ENCODE data around the gene CNGA3. TPM values are rescaled to one million over a fixed set of nuclear protein-coding genes. Genes with fewer than 3 reads are reported as not detected.
"Not testable (repeated sequence)": the region's sequence is repeated elsewhere in the genome, so short reads cannot be mapped to it uniquely, and the experiment has no call there.

The CNGA3 gene
- total RNA-seq, 1 experiment from 2014 or later: not detected

DNA sequence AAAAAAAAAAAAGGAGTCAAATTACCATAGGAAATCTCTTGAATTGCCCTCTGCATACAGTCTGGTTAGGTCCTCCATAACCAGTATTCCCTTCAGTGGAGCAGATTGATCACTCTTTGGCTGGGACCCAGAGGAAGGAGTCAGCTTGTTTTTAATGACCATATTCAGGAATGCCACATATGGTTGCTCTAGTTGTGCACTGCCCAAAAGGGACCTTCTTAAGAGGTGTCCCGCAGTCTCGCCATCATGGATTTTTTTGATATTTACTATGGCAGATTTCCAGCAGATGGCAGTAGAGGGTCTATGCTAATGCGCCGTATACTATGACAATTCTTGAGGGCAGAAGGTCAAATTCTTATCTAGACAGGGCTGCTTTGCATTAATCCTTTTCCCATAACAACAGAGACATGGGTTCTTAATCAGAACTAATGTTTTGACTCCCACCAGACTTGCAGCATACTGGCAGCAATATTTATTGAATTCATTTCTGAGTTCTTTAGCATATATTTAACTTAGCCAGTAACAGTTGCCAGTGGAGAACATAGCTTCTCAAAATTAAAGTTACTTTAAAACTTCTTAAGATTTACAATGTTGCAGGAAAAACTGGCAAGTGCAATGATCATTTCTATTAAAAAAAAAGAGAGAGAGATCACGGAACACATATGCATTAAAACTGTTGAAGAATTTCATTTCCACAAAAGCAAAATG, 66.6 kb downstream of the CNGA3 start:
- Histone ChIP-seq H2BK15ac (ENCODE audit: low read depth, low read length) (no peak overlapping the region), H4K20me1 (ENCODE audit: control insufficient read depth, insufficient read depth, insufficient read length) (no peaks in the 10 kb centered on the region), H4K5ac (ENCODE audit: insufficient read length, low read depth, low read length) (no peak overlapping the region), H3K23me2 (ENCODE audit: insufficient read length, low read depth, low read length, poor library complexity, severe bottlenecking) (no peaks in the 10 kb centered on the region), H3K79me2 (ENCODE audit: insufficient read depth, low read length) (no peaks in the 10 kb centered on the region), H2BK120ac (ENCODE audit: low read depth, low read length, poor library complexity, severe bottlenecking) (no peak overlapping the region), H3K4ac (ENCODE audit: low read depth, low read length) (no peak overlapping the region), H2BK12ac (ENCODE audit: insufficient read length, low read depth, low read length) (no peak overlapping the region), H3K27me3 (ENCODE audit: insufficient read depth, low read length) (no peaks in the 10 kb centered on the region), H3K56ac (ENCODE audit: insufficient read length, low read depth, low read length) (no peak overlapping the region), H2AK5ac (ENCODE audit: insufficient read length, low read length) (no peak overlapping the region), H4K91ac (ENCODE audit: insufficient read length, low read depth, low read length) (no peak overlapping the region), H4K8ac (replicated peaks; ENCODE audit: insufficient read length, low read depth, low read length) (no peak overlapping the region), H2BK5ac (ENCODE audit: insufficient read length, low read length) (no peak overlapping the region), H3K4me1 (ENCODE audit: insufficient read depth, low read length) (peaks cover 2% of the 10 kb centered on the region; the same call in 1 of the 2 replicates), H3K9me3 (ENCODE audit: control insufficient read depth, low read depth, low read length) (peaks cover 12% of the 10 kb centered on the region), H3K9ac (ENCODE audit: extremely low read depth, insufficient read length, low read length) (no peak overlapping the region), H3K4me2 (ENCODE audit: insufficient read depth, insufficient read length, low read length) (no peak overlapping the region), H2AFZ (ENCODE audit: low read length) (no peak overlapping the region), H3T11ph (ENCODE audit: low read length) (no peak overlapping the region), H3K23ac (ENCODE audit: insufficient read length, low read depth, low read length) (no peak overlapping the region), H3K79me1 (ENCODE audit: insufficient read depth, low read depth, low read length, poor library complexity, severe bottlenecking) (no peaks in the 10 kb centered on the region), H3K14ac (ENCODE audit: insufficient read depth, low read length) (no peak overlapping the region), H2BK20ac (ENCODE audit: low read depth, low read length, poor library complexity, severe bottlenecking) (no peak overlapping the region), H3K27ac (ENCODE audit: insufficient read length, low read depth, low read length) (no peak overlapping the region), H3K18ac (ENCODE audit: insufficient read length, low read depth, low read length) (no peak overlapping the region)
- no peak overlapping the region for H3K4me3 Mint-ChIP-seq
- no peak overlapping the region for H3K27ac Mint-ChIP-seq
- TF ChIP-seq, protein P1, sequence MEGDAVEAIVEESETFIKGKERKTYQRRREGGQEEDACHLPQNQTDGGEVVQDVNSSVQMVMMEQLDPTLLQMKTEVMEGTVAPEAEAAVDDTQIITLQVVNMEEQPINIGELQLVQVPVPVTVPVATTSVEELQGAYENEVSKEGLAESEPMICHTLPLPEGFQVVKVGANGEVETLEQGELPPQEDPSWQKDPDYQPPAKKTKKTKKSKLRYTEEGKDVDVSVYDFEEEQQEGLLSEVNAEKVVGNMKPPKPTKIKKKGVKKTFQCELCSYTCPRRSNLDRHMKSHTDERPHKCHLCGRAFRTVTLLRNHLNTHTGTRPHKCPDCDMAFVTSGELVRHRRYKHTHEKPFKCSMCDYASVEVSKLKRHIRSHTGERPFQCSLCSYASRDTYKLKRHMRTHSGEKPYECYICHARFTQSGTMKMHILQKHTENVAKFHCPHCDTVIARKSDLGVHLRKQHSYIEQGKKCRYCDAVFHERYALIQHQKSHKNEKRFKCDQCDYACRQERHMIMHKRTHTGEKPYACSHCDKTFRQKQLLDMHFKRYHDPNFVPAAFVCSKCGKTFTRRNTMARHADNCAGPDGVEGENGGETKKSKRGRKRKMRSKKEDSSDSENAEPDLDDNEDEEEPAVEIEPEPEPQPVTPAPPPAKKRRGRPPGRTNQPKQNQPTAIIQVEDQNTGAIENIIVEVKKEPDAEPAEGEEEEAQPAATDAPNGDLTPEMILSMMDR (conservative IDR thresholded peaks at IDR 0.05): peak; percentile 75
- peaks cover 25 to 29% of the 10 kb centered on the region in 2 experiments for H3K9me3 Mint-ChIP-seq
- WGBS (ENCODE audit: extremely low coverage, insufficient read length, low lambda C conversion rate): no CpG with 5 or more reads among the region's 5 CpGs
- H3K27me3 Mint-ChIP-seq (ENCODE audit: low read depth): peaks cover 4% of the 10 kb centered on the region; the same call in 1 of the 2 replicates
- no peak for DNase-seq
- H3K36me3 Mint-ChIP-seq (ENCODE audit: insufficient read depth in 1 of 3, low read depth in 3 of 3): peaks cover 16 to 27% (median 17%) of the 10 kb centered on the region in 3 experiments
- H3K4me1 Mint-ChIP-seq: peaks cover 8 to 16% of the 10 kb centered on the region in 2 experiments

DNA sequence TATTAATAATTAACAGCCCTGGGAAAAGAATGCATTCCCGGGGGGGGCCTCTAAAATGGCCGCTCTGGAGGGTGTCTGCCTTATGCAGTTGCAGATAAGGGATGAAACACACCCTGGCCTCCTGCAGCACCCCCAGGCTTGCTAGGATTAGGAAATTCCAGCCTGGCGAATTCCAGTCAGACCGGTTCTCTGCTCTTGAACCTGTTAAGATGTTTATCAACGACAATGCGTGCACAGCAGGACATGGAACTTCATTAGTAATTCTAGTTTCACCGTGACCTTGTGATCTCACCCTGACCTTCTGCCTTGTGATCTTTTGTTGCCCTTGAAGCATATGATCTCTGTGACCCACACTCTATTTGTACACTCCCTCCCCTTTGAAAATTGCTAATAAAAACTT, 68.0 kb downstream of the CNGA3 start:
- H3K9me3 Mint-ChIP-seq: peaks cover 25 to 29% of the 10 kb centered on the region in 2 experiments
- not testable (repeated sequence) for H3K9ac ChIP-seq (ENCODE audit: extremely low read depth, insufficient read length, low read length); H2BK12ac ChIP-seq (ENCODE audit: insufficient read length, low read depth, low read length); H3K79me2 ChIP-seq (ENCODE audit: insufficient read depth, low read length); H2AFZ ChIP-seq (ENCODE audit: low read length); H4K5ac ChIP-seq (ENCODE audit: insufficient read length, low read depth, low read length); H3K4me1 Mint-ChIP-seq; H3K18ac ChIP-seq (ENCODE audit: insufficient read length, low read depth, low read length); H3K27ac ChIP-seq (ENCODE audit: insufficient read length, low read depth, low read length); H3T11ph ChIP-seq (ENCODE audit: low read length); H3K79me1 ChIP-seq (ENCODE audit: insufficient read depth, low read depth, low read length, poor library complexity, severe bottlenecking); H3K14ac ChIP-seq (ENCODE audit: insufficient read depth, low read length); H3K27me3 Mint-ChIP-seq (ENCODE audit: low read depth); H3K4me2 ChIP-seq (ENCODE audit: insufficient read depth, insufficient read length, low read length); H4K20me1 ChIP-seq (ENCODE audit: control insufficient read depth, insufficient read depth, insufficient read length); H4K91ac ChIP-seq (ENCODE audit: insufficient read length, low read depth, low read length); H3K4ac ChIP-seq (ENCODE audit: low read depth, low read length); H3K27me3 ChIP-seq (ENCODE audit: insufficient read depth, low read length); H3K23me2 ChIP-seq (ENCODE audit: insufficient read length, low read depth, low read length, poor library complexity, severe bottlenecking); H2BK20ac ChIP-seq (ENCODE audit: low read depth, low read length, poor library complexity, severe bottlenecking); DNase-seq; H3K23ac ChIP-seq (ENCODE audit: insufficient read length, low read depth, low read length); H2AK5ac ChIP-seq (ENCODE audit: insufficient read length, low read length); H3K4me1 ChIP-seq (ENCODE audit: insufficient read depth, low read length); H2BK15ac ChIP-seq (ENCODE audit: low read depth, low read length); H3K4me3 Mint-ChIP-seq; H3K56ac ChIP-seq (ENCODE audit: insufficient read length, low read depth, low read length); H4K8ac ChIP-seq (replicated peaks; ENCODE audit: insufficient read length, low read depth, low read length); H2BK5ac ChIP-seq (ENCODE audit: insufficient read length, low read length); H2BK120ac ChIP-seq (ENCODE audit: low read depth, low read length, poor library complexity, severe bottlenecking)
- H3K27ac Mint-ChIP-seq: peak overlapping the region; percentile 40 to 89 (median 68); a peak in 3 of 7 replicates
- H3K9me3 ChIP-seq (ENCODE audit: control insufficient read depth, low read depth, low read length): peaks cover 12% of the 10 kb centered on the region
- WGBS (ENCODE audit: extremely low coverage, insufficient read length, low lambda C conversion rate): no CpG with 5 or more reads among the region's 7 CpGs
- peaks cover 16 to 27% (median 17%) of the 10 kb centered on the region in 3 experiments for H3K36me3 Mint-ChIP-seq (ENCODE audit: insufficient read depth in 1 of 3, low read depth in 3 of 3)
